H1 (cell line): ENCODE data around the gene AAGAB. TPM values are rescaled to one million over a fixed set of nuclear protein-coding genes. Genes with fewer than 3 reads are reported as not detected.

ENCODE experiments used
- CTCF ChIA-PET: fragments of 300-600 bp; sonication (Branson Sonifier 250); formaldehyde crosslinking; loops from one replicate; lab custom pipeline; 2021; ENCODE audit not compliant: partially characterized antibody; lab: Charles Lee
- POLR2A ChIA-PET: fragments of 300-600 bp; sonication (Branson Sonifier 250); formaldehyde crosslinking; loops from one replicate; lab custom pipeline; 2021; ENCODE audit warnings: inconsistent platforms; ENCODE audit not compliant: partially characterized antibody; lab: Charles Lee
- DNase-seq, 2 experiments: peaks; one replicate each; pipeline versions ENCODE4 v3.0.0 to v3.0.0-alpha.2; 2010 to 2022; ENCODE audit warnings: low spot score in 2 of 2, low read depth in 1 of 2, mixed read lengths in 1 of 2
- FAIRE-seq: peaks from 2 replicates; lab custom pipeline; 2011; peaks lifted over from hg19 to GRCh38; lab: Jason Lieb, UNC
- H2AFZ ChIP-seq: 2 replicates; pipeline ENCODE4 v1.8.1; 2012; ENCODE audit warnings: low read length, inconsistent platforms
- H2AK5ac ChIP-seq: 2 replicates; pipeline ENCODE4 v1.6.1; 2013; ENCODE audit warnings: low read depth, low read length
- H2BK120ac ChIP-seq: replicated peaks from 2 replicates; pipeline ENCODE3; 2013; ENCODE audit warnings: low read depth, low read length, inconsistent platforms
- H2BK12ac ChIP-seq: 2 replicates; pipeline ENCODE4 v1.6.1; 2013; ENCODE audit warnings: low read depth, low read length
- H2BK15ac ChIP-seq: 2 replicates; pipeline ENCODE4 v1.6.1; 2013; ENCODE audit warnings: low read length
- H2BK20ac ChIP-seq: 2 replicates; pipeline ENCODE4 v1.6.1; 2013; ENCODE audit warnings: low read length
- H2BK5ac ChIP-seq: 2 replicates; pipeline ENCODE4 v1.6.1; 2013; ENCODE audit warnings: low read depth, low read length
- H3K14ac ChIP-seq: 2 replicates; pipeline ENCODE4 v1.6.1; 2013; ENCODE audit warnings: inconsistent platforms; ENCODE audit not compliant: insufficient read length
- H3K18ac ChIP-seq: 2 replicates; pipeline ENCODE4 v1.6.1; 2013; ENCODE audit warnings: low read length; ENCODE audit errors: extremely low read depth
- H3K23ac ChIP-seq: 2 replicates; pipeline ENCODE4 v1.6.1; 2013; ENCODE audit warnings: inconsistent platforms; ENCODE audit not compliant: insufficient read length
- H3K23me2 ChIP-seq: 2 replicates; pipeline ENCODE4 v1.6.1; 2013; ENCODE audit warnings: low read depth, low read length
- H3K27ac ChIP-seq: 2 replicates; pipeline ENCODE4 v1.6.1; 2011; ENCODE audit warnings: low read depth, low read length, inconsistent platforms
- H3K27me3 ChIP-seq, 4 experiments: replicated peaks in 1 of 4; 1 replicate in 1 of 4; 2 replicates in 3 of 4; pipeline versions ENCODE4 v1.6.1 to v1.8.1; 2011 to 2013; ENCODE audit warnings: low read length in 3 of 4, mild to moderate bottlenecking in 3 of 4, inconsistent platforms in 2 of 4, mixed read lengths in 2 of 4, moderate library complexity in 1 of 4; ENCODE audit not compliant: control insufficient read depth in 3 of 4, insufficient read depth in 3 of 4; ENCODE audit errors: extremely low read depth in 1 of 4
- H3K36me3 ChIP-seq, 4 experiments: 2 replicates each; pipeline versions ENCODE4 v1.6.1 to v1.8.1; 2011 to 2013; ENCODE audit warnings: mild to moderate bottlenecking in 4 of 4, low read length in 3 of 4, moderate library complexity in 2 of 4, control low read depth in 1 of 4, inconsistent platforms in 1 of 4; ENCODE audit not compliant: insufficient read depth in 4 of 4, control insufficient read depth in 2 of 4
- H3K4ac ChIP-seq: replicated peaks from 2 replicates; pipeline ENCODE3; 2013; ENCODE audit warnings: low read length, low read depth, mixed read lengths, inconsistent platforms; ENCODE audit not compliant: insufficient read length
- H3K4me1 ChIP-seq, 4 experiments: replicated peaks in 1 of 4; 1 replicate in 1 of 4; 2 replicates in 3 of 4; pipeline versions ENCODE4 v1.6.1 to v1.8.1; 2011 to 2013; ENCODE audit warnings: low read length in 3 of 4, inconsistent platforms in 2 of 4, mixed read lengths in 1 of 4; ENCODE audit not compliant: insufficient read depth in 4 of 4, control insufficient read depth in 3 of 4
- H3K4me2 ChIP-seq, 2 experiments: 2 replicates each; pipeline versions ENCODE4 v1.6.1 to v1.8.1; 2011 to 2013; ENCODE audit warnings: low read depth in 2 of 2, low read length in 2 of 2, control low read depth in 1 of 2, inconsistent platforms in 1 of 2, mild to moderate bottlenecking in 1 of 2; ENCODE audit not compliant: insufficient read depth in 1 of 2
- H3K4me3 ChIP-seq, 4 experiments: fragments of 200-600, 300-600 bp in 1 of 4; sonication (generic), shearing (Covaris generic), sonication (Bioruptor Twin) in 1 of 4; 2 replicates each; pipeline versions ENCODE4 v1.5.1 to v1.8.1; 2011 to 2016; ENCODE audit warnings: low read length in 4 of 4, low read depth in 3 of 4, control low read depth in 2 of 4, inconsistent platforms in 2 of 4, mild to moderate bottlenecking in 2 of 4, mixed read lengths in 1 of 4, moderate library complexity in 1 of 4; ENCODE audit not compliant: insufficient read depth in 2 of 4; ENCODE audit errors: extremely low read depth in 1 of 4
- H3K56ac ChIP-seq: replicated peaks from 2 replicates; pipeline ENCODE3; 2013; ENCODE audit warnings: low read depth, mild to moderate bottlenecking, mixed read lengths, low read length, inconsistent platforms; ENCODE audit not compliant: insufficient read length
- H3K79me1 ChIP-seq: 2 replicates; pipeline ENCODE4 v1.6.1; 2013; ENCODE audit warnings: low read depth, low read length, control low read depth
- H3K79me2 ChIP-seq, 2 experiments: 2 replicates each; pipeline versions ENCODE4 v1.6.1 to v1.8.1; 2012 to 2013; ENCODE audit warnings: low read length in 2 of 2, mild to moderate bottlenecking in 2 of 2, inconsistent platforms in 1 of 2; ENCODE audit not compliant: insufficient read depth in 2 of 2, control insufficient read depth in 1 of 2
- H3K9ac ChIP-seq, 4 experiments: replicated peaks in 1 of 4; 1 replicate in 1 of 4; 2 replicates in 3 of 4; pipeline versions ENCODE4 v1.6.1 to v1.8.1; 2011 to 2013; ENCODE audit warnings: low read depth in 3 of 4, low read length in 3 of 4, control low read depth in 2 of 4, mild to moderate bottlenecking in 2 of 4, moderate library complexity in 2 of 4, inconsistent platforms in 1 of 4; ENCODE audit errors: extremely low read depth in 1 of 4
- H3K9me3 ChIP-seq, 2 experiments: 2 replicates each; pipeline versions ENCODE4 v1.6.1 to v1.8.1; 2012 to 2013; ENCODE audit warnings: mild to moderate bottlenecking in 2 of 2, moderate library complexity in 2 of 2, control low read depth in 1 of 2, inconsistent platforms in 1 of 2, low read depth in 1 of 2, low read length in 1 of 2, mixed read lengths in 1 of 2; ENCODE audit not compliant: insufficient read depth in 2 of 2
- H4K20me1 ChIP-seq, 2 experiments: replicated peaks in 1 of 2; 2 replicates each; pipeline versions ENCODE3 to v1.8.1; 2011 to 2013; ENCODE audit warnings: inconsistent platforms in 2 of 2, low read length in 2 of 2, mild to moderate bottlenecking in 1 of 2; ENCODE audit not compliant: insufficient read depth in 2 of 2, control insufficient read depth in 1 of 2
- H4K5ac ChIP-seq: 2 replicates; pipeline ENCODE4 v1.6.1; 2013; ENCODE audit warnings: low read length, low read depth, mixed read lengths, inconsistent platforms; ENCODE audit not compliant: insufficient read length
- H4K8ac ChIP-seq: 2 replicates; pipeline ENCODE4 v1.8.0; 2013; ENCODE audit warnings: mild to moderate bottlenecking, moderate library complexity, low read length, inconsistent platforms; ENCODE audit not compliant: insufficient read depth; ENCODE audit errors: extremely low read depth
- H4K91ac ChIP-seq: replicated peaks from 2 replicates; pipeline ENCODE3; 2013; ENCODE audit warnings: low read length, mixed read lengths, inconsistent platforms; ENCODE audit not compliant: insufficient read length
- CTCF ChIP-seq, 3 experiments: IDR thresholded peaks; 1 replicate in 2 of 3; 2 replicates in 1 of 3; pipeline versions ENCODE4 v1.5.1 to v1.6.1; 2011; ENCODE audit warnings: low read length in 3 of 3, mild to moderate bottlenecking in 3 of 3, inconsistent platforms in 2 of 3, low read depth in 1 of 3, moderate library complexity in 1 of 3; ENCODE audit not compliant: insufficient read depth in 1 of 3; ENCODE audit errors: control extremely low read depth in 1 of 3
- NRF1 ChIP-seq: IDR thresholded peaks from 2 replicates; pipeline ENCODE4 v1.6.1; 2011; ENCODE audit warnings: mild to moderate bottlenecking, low read depth, low read length, improper control_type of control experiment
- POLR2AphosphoS5 ChIP-seq: IDR thresholded peaks from 2 replicates; pipeline ENCODE4 v1.6.1; 2011; ENCODE audit warnings: low read depth, low read length
- SAP30 ChIP-seq: fragments of 300-600 bp; sonication (generic); IDR thresholded peaks from 2 replicates; pipeline ENCODE4 v1.7.1; 2012; ENCODE audit warnings: low read length, moderate library complexity, mild to moderate bottlenecking, inconsistent platforms; ENCODE audit not compliant: insufficient read depth, insufficient replicate concordance
- SIN3A ChIP-seq, 2 experiments: IDR thresholded peaks in 1 of 2; conservative IDR thresholded peaks in 1 of 2; 2 replicates each; pipeline ENCODE4 v1.6.1; 2011 to 2012; ENCODE audit warnings: low read length in 2 of 2, improper control_type of control experiment in 1 of 2, low read depth in 1 of 2, mild to moderate bottlenecking in 1 of 2
- TBP ChIP-seq: IDR thresholded peaks from 2 replicates; pipeline ENCODE4 v1.6.1; 2011; ENCODE audit warnings: low read depth, low read length, improper control_type of control experiment
- TEAD4 ChIP-seq: IDR thresholded peaks from 2 replicates; pipeline ENCODE4 v1.6.1; 2012; ENCODE audit warnings: low read depth, low read length, inconsistent platforms, mixed read lengths
- WGBS, 2 experiments: shearing (Covaris generic) in 1 of 2; methylation state at CpG; one replicate each; pipeline versions ENCODE4 v1.1.6 to v1.1.7; 2013 to 2015; ENCODE audit warnings: low lambda C conversion rate in 2 of 2, mixed read lengths in 2 of 2, inconsistent platforms in 1 of 2, low coverage in 1 of 2, missing lambda C conversion rate in 1 of 2; ENCODE audit not compliant: insufficient replicate concordance in 2 of 2, insufficient coverage in 1 of 2, insufficient read length in 1 of 2; ENCODE audit errors: extremely low coverage in 1 of 2, missing lambda C conversion rate in 1 of 2; 5-methylcytosine and 5-hydroxymethylcytosine counted together
- polyA plus RNA-seq, 7 experiments: library from polyadenylated mRNA; depleted of rRNA in 3 of 7; stranded (reverse) in 5 of 7; unstranded in 2 of 7; fragments of >200 nt in 5 of 7; fragments of 200-250 nt in 2 of 7; gene quantifications; 1 replicate in 5 of 7; 2 replicates in 1 of 7; 4 replicates in 1 of 7; pipeline versions ENCODE4 v1.2.1 to v1.2.3, GENCODE V29; 2011 to 2013; ENCODE audit warnings: missing spikeins in 2 of 7, mixed read lengths in 2 of 7
- total RNA-seq: library from RNA; stranded (reverse); fragmentation: NEBNext Ultra II Directional; extraction: Animal tissue kit (Norgen Biotek cat#: 25700); gene quantifications from 2 replicates; pipeline ENCODE4 v1.2.1, GENCODE V29; 2021

AAGAB gene
- total and polyA plus RNA-seq, 2 of the 8 experiments (the other 6 are each of a cell fraction or from before 2014, with no cell fraction given), result 20.1 to 45.9 TPM

GRCh38 chr15:67251318-67251717 lies 3.1 kb downstream of the AAGAB start:
- no peak overlapping the region for H3K23ac ChIP-seq
- POLR2A ChIA-PET, result interaction anchor here (2.3 kb wide), 1 partner anchor 30 kb away, joined by 6 read pairs; no protein-coding TSS in a partner anchor
- H4K8ac ChIP-seq, result no peak overlapping the region
- no peak for FAIRE-seq
- H3K79me2 ChIP-seq, result peaks cover 2 to 70% of the 10 kb centered on the region in 2 experiments; a peak in 3 of 4 replicates
- WGBS, 2 experiments, result 90% methylated on average over 5 of the region's 5 CpGs; no CpG with 5 or more reads in 1 of the 2 experiments
- no peak overlapping the region for H2BK15ac ChIP-seq
- no peaks in the 10 kb centered on the region for H3K4me1 ChIP-seq
- 0 out of 2 replicates have a peak, but pooled peaks cover 3% of the 10 kb centered on the region for H3K23me2 ChIP-seq
- no peak overlapping the region for H2AFZ ChIP-seq
- CTCF ChIA-PET, result interaction anchor here (0.9 to 1.2 kb wide), 2 partner anchors 13 to 305 kb away, joined by 3 to 4 read pairs; no protein-coding TSS in a partner anchor
- no peak overlapping the region for H2BK20ac ChIP-seq
- peaks cover 0 to 2% of the 10 kb centered on the region in 2 experiments for H4K20me1 ChIP-seq
- H3K27me3 ChIP-seq, result no peaks in the 10 kb centered on the region
- H3K36me3 ChIP-seq, result no peaks in the 10 kb centered on the region
- H3K9ac ChIP-seq, result no peak overlapping the region
- no peak overlapping the region for H3K18ac ChIP-seq
- TF ChIP-seq NRF1 (no peak), POLR2AphosphoS5 (no peak), TEAD4 (peak; percentile 78), SAP30 (no peak), SIN3A (conservative IDR thresholded peaks at IDR 0.05 in 1 of 2, IDR thresholded peaks at IDR 0.05 in 1 of 2; ENCODE audit: low read depth in 1 of 2, low read length in 2 of 2) (no peak), TBP (no peak), CTCF (IDR thresholded peaks at IDR 0.05; ENCODE audit: control extremely low read depth in 1 of 3, insufficient read depth in 1 of 3, low read depth in 1 of 3, low read length in 3 of 3) (no peak)
- H3K79me1 ChIP-seq, result no peaks in the 10 kb centered on the region; the same call in 1 of the 2 replicates
- DNase-seq, result no peak
- no peak overlapping the region for H4K5ac ChIP-seq
- no peak overlapping the region for H2BK12ac ChIP-seq
- H2AK5ac ChIP-seq, result no peak overlapping the region
- no peak overlapping the region for H2BK120ac ChIP-seq
- no peak overlapping the region for H2BK5ac ChIP-seq
- H3K4me2 ChIP-seq, result no peak overlapping the region; a peak in 1 of 4 replicates
- no peak overlapping the region for H4K91ac ChIP-seq
- no peak overlapping the region for H3K56ac ChIP-seq
- H3K4me3 ChIP-seq, result no peak overlapping the region
- H3K14ac ChIP-seq, result no peak overlapping the region
- H3K9me3 ChIP-seq, result no peaks in the 10 kb centered on the region
- H3K27ac ChIP-seq, result no peak overlapping the region
- H3K4ac ChIP-seq, result no peak overlapping the region
